Measurements from ENCODE around the gene C2orf72. TPM values are rescaled to one million over a fixed set of nuclear protein-coding genes. Genes with fewer than 3 reads are reported as not detected.
A peak's percentile ranks its signal among the peaks of the same experiment; 100 is the strongest.

The C2orf72 gene
- total and polyA plus RNA-seq, 2 of the 13 experiments (the other 11 are each of a cell fraction or from before 2014, with no cell fraction given): 147 to 203 TPM

GRCh38 chr2:231037202-231037730 lies at the start of gene C2orf72 (continued):
- no peak; the same call in 1 of the 2 replicates for TF ChIP-seq ZNF160 (CRISPR knock-in tag; IDR thresholded peaks at IDR 0.05)
- TF ChIP-seq ZNF101 (CRISPR knock-in tag; IDR thresholded peaks at IDR 0.05; ENCODE audit: borderline replicate concordance, low read depth): no peak
- no peak for TF ChIP-seq ZNF256 (CRISPR knock-in tag; conservative IDR thresholded peaks at IDR 0.05)
- TF ChIP-seq JARID2 (CRISPR knock-in tag; IDR thresholded peaks at IDR 0.05; ENCODE audit: insufficient replicate concordance): no peak
- no peak for TF ChIP-seq DBP (CRISPR knock-in tag; IDR thresholded peaks at IDR 0.05; ENCODE audit: not compliant biosample characterization)
- TF ChIP-seq ZNF740 (CRISPR knock-in tag; IDR thresholded peaks at IDR 0.05): no peak
- TF ChIP-seq PREB (CRISPR knock-in tag; IDR thresholded peaks at IDR 0.05): no peak
- TF ChIP-seq MYPOP (CRISPR knock-in tag; IDR thresholded peaks at IDR 0.05): no peak; the same call in 1 of the 2 replicates
- TF ChIP-seq HMGXB4 (CRISPR knock-in tag; IDR thresholded peaks at IDR 0.05; ENCODE audit: borderline replicate concordance in 1 of 2, low read depth in 1 of 2): no peak
- TF ChIP-seq ZGPAT (CRISPR knock-in tag; IDR thresholded peaks at IDR 0.05): no peak
- no peak for TF ChIP-seq ZNF570 (CRISPR knock-in tag; IDR thresholded peaks at IDR 0.05; ENCODE audit: borderline replicate concordance)
- peak; percentile 77 for TF ChIP-seq ZBTB14 (CRISPR knock-in tag; IDR thresholded peaks at IDR 0.05)
- peak; percentile 63; the same call in 1 of the 2 replicates for TF ChIP-seq ZNF800 (CRISPR knock-in tag; IDR thresholded peaks at IDR 0.05)
- no peak for TF ChIP-seq HNF1B (CRISPR knock-in tag; IDR thresholded peaks at IDR 0.05)
- no peak for TF ChIP-seq KMT2A (CRISPR knock-in tag; IDR thresholded peaks at IDR 0.05)
- no peak; the same call in 1 of the 2 replicates for TF ChIP-seq ZNF367 (CRISPR knock-in tag; IDR thresholded peaks at IDR 0.05; ENCODE audit: borderline replicate concordance)

Data from HepG2 (cell line).